WI38 (cell line): ENCODE measurements around the gene CWF19L2.
"Not testable (repeated sequence)": the region's sequence is repeated elsewhere in the genome, so short reads cannot be mapped to it uniquely, and the experiment has no call there.

Experiments
- H3K4me3 ChIP-seq: 2 replicates; pipeline ENCODE4 v1.5.1; 2011; ENCODE audit warnings: low read depth, mild to moderate bottlenecking, control low read depth, low read length
- TF ChIP-seq, protein P1 (sequence below): IDR thresholded peaks from 2 replicates; pipeline ENCODE4 v1.5.1; 2012; ENCODE audit warnings: low read depth, mild to moderate bottlenecking, control low read depth, low read length

Gene CWF19L2

DNA sequence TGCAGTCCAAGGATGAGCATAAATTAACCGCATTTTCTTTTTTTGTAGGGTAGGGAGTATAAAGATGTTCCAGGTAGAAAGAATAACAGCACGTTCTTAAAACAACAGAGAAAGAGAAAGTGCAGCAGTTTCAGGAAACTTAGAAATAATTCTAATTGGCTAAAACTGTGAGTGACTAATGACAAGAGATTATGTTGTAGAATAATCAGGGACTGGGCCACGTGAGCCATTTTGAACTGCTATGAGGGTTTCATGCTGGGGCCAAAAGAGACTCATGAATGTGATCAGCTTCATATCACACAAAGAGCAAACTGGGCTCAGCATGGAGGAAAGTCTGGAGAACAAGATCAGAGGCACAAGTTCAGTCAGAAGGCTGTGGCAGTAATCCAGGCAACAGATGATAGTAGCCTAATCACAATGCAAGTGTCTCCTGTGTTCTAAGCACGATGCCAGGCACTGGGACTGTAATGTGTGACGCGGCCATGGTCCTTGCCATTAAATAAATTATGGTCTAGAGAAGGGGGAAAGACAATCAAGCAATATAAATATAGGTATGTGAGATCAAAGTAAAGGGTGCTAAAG, 17.9 kb downstream of the CWF19L2 start:
- TF ChIP-seq, protein P1, sequence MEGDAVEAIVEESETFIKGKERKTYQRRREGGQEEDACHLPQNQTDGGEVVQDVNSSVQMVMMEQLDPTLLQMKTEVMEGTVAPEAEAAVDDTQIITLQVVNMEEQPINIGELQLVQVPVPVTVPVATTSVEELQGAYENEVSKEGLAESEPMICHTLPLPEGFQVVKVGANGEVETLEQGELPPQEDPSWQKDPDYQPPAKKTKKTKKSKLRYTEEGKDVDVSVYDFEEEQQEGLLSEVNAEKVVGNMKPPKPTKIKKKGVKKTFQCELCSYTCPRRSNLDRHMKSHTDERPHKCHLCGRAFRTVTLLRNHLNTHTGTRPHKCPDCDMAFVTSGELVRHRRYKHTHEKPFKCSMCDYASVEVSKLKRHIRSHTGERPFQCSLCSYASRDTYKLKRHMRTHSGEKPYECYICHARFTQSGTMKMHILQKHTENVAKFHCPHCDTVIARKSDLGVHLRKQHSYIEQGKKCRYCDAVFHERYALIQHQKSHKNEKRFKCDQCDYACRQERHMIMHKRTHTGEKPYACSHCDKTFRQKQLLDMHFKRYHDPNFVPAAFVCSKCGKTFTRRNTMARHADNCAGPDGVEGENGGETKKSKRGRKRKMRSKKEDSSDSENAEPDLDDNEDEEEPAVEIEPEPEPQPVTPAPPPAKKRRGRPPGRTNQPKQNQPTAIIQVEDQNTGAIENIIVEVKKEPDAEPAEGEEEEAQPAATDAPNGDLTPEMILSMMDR, result no peak
- no peak overlapping the region for H3K4me3 ChIP-seq

DNA sequence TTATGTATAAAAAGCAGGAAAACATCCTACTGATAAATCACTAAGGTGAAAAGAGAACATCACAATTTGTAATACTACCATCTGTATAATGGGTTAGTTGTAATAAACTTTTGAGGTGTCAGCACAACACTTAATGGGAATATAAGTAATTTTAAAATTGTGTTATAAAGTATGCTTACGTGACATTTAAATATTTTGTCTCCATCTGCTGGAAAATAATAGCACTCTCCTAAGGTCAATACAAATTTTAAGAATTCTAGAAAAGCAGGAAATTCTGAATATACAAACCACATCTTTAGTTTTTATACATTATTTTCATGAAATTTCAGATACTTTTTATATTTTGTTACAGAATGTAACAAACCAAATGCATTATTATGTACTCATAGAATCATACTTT, 19.5 kb downstream of the CWF19L2 start:
- H3K4me3 ChIP-seq, result no peak overlapping the region
- TF ChIP-seq, protein P1, result no peak

DNA sequence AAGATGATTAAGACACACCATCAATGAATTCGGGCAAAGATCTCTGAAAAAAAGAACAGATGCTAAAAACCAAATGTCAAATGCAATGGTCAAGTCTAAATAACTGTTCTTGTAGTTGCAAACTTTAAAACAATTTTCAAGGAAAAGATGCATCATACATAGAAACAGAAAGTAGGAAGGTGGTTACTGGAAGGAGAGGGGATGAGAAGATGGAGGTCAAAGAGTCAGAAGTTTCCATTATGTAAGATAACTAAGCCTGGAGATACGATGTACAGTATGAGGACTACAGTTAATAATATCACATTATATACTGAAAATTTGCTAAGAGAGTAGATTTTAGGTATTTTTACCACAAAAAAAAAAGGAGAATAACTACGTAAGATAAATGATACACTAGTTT, 27.1 kb downstream of the CWF19L2 start:
- no peak overlapping the region for H3K4me3 ChIP-seq
- TF ChIP-seq, protein P1, result no peak

DNA sequence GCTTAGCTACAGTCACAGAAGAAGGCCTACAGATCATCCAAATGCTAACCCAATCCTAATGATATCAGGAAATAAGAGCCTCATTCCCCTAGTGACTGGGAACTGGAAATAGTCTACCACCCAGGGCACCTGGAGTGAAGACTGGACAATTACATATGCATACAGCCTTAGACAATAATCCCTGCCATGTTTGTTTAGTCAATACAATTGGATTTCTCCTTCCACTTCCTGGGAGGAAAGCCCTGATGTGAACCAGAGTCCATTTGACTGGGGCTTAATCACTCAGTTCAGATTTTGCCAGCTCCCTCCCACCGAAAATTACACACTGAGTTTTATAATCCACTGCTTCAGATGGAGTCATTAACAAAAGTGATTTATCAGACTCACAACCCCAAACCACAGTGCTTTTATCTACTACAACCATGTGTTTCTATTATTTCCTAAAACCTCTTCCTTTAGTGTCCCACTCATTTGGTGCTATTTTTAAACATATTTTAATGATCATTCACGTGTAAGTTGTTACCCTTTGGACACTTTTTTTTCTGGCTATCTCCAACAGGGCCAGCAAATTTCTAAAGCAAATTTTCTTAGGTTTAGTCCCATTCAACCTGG, 29.9 kb downstream of the CWF19L2 start:
- no peak overlapping the region for H3K4me3 ChIP-seq
- TF ChIP-seq, protein P1, result no peak

DNA sequence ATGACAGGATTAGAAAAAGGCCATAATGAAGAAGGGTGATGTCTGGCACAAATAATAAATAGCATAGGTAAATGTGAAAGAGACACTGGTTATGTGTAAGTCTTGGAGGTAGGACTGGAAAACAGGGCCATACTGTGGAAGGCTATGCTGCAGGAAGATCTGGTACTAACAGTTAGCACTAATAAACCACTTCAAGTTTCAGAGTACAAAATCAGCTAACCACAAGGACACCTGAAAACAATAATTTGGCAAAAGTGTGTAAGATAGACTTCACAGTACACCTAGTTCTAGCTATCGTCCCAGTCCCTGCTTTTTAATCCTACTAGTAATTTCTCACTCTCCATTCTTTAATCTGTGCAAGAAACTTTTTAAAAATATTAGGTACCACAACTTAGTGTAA, 44.3 kb downstream of the CWF19L2 start:
- TF ChIP-seq, protein P1, result no peak
- H3K4me3 ChIP-seq, result no peak overlapping the region

DNA sequence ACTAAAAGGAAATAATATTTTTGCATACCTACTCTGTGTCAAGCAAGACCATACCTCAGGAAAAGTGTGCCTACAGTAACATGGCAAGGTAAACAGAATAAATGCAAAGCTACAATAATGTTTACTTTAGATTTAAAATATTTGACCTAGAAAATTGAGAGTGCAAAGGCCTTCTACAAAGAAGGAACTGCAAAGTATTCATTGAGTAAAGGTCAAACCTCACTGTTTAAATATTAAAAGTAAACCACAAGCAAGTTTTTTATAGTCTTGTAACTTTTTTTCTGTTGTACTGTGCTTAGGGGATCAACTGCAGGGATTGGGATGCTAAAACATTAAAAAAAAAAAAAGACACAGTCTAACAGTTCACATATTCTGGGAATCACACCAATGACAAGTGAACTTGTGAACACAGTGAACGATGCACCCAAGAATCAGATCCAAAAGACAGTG, 48.8 kb downstream of the CWF19L2 start:
- TF ChIP-seq, protein P1, result no peak
- H3K4me3 ChIP-seq, result no peak overlapping the region

DNA sequence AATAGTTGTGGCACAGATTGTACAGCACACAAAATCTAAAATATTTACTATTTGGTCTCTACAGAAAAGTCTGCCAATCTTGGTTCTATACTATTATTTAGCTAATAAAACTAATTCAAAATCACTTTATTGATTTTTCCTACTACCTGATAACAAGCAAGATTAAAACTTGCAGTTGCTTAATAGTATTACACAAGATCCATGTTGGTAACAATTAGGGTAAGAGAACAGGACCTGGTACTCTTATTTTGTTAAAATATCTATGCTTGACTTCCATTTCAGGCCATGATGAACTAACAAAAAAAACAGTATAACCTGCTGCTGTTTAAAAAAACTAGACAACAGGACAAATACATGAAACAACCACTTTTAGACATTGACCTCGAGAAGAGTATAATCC, 52.4 kb downstream of the CWF19L2 start:
- TF ChIP-seq, protein P1, result no peak
- H3K4me3 ChIP-seq, result no peak overlapping the region

DNA sequence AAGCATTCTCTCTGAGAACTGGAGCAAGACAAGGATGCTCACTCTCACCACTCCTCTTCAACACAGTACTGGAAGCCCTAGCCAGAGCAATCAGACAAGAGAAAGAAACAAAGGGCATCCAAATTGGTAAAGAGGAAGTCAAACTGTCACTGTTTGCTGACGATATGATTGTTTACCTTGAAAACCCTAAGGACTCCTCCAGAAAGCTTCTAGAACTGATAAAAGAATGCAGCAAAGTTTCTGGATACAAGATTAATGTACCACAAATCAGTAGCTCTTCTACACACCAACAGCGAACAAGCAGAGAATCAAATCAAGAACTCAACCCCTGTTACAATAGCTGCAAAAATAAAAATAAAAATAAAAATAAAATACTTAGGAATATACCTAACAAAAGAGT, 56.5 kb downstream of the CWF19L2 start:
- not testable (repeated sequence) for H3K4me3 ChIP-seq
